Choroid plexus epithelial cell (primary cell): ENCODE measurements around the gene CTAG1A.

Source experiments
- DNase-seq: peaks from one replicate; pipeline ENCODE4 v3.0.0-alpha.2; 2010; ENCODE audit warnings: low read depth
- H3K4me3 ChIP-seq: 2 replicates; pipeline ENCODE4 v1.5.1; 2011; ENCODE audit warnings: low read depth, mild to moderate bottlenecking, control low read depth, low read length, moderate library complexity
- CTCF ChIP-seq: conservative IDR thresholded peaks from 2 replicates; pipeline ENCODE4 v1.5.1; 2011; ENCODE audit warnings: low read depth, mild to moderate bottlenecking, control low read depth, inconsistent platforms, low read length, moderate library complexity

CTAG1A gene

GRCh38 chrX:154596290-154596929, 11.5 kb downstream of the CTAG1A start:
- no peak overlapping the region for H3K4me3 ChIP-seq
- no peak for TF ChIP-seq CTCF
- peak; percentile 55 for DNase-seq

GRCh38 chrX:154597221-154597620, 12.3 kb downstream of the CTAG1A start:
- DNase-seq, result no peak
- no peak for TF ChIP-seq CTCF

GRCh38 chrX:154598656-154599055, 13.7 kb downstream of the CTAG1A start:
- DNase-seq, result no peak
- no peak for TF ChIP-seq CTCF
- H3K4me3 ChIP-seq, result no peak overlapping the region

More at GRCh38 chrX:154597221-154597620, 12.3 kb downstream of the CTAG1A start:
- H3K4me3 ChIP-seq, result no peak overlapping the region

GRCh38 chrX:154599531-154599930, 14.6 kb downstream of the CTAG1A start:
- no peak overlapping the region for H3K4me3 ChIP-seq
- no peak for DNase-seq
- TF ChIP-seq CTCF, result no peak

- peak; percentile 47 for DNase-seq
- no peak for TF ChIP-seq CTCF
- H3K4me3 ChIP-seq, result no peak overlapping the region
Measured at GRCh38 chrX:154600759-154601374, 15.9 kb downstream of the CTAG1A start.

- DNase-seq, result no peak
- no peak for TF ChIP-seq CTCF
- H3K4me3 ChIP-seq, result no peak overlapping the region
Measured at GRCh38 chrX:154602226-154602625, 17.3 kb downstream of the CTAG1A start.
